IMR-90 (cell line): Measurements from ENCODE around the gene HASPIN. TPM values are rescaled to one million over a fixed set of nuclear protein-coding genes. Genes with fewer than 3 reads are reported as not detected.

Source experiments
- ATAC-seq: fragments of 200-7000 bp; cut with Tn5 transposase; 2 replicates; pipeline ENCODE4 v1.9.1; 2020; ENCODE audit warnings: low read depth, mild to moderate bottlenecking, moderate library complexity
- BruUV-seq: library from RNA; stranded (reverse); fragments of 400-500 nt; replicated peaks from 2 replicates; lab custom pipeline; 2021; lab: Mats Ljungman, UMichigan
- CTCF ChIA-PET: fragments of 300-600 bp; formaldehyde crosslinking; extraction: SDS; loops from one replicate; lab custom pipeline; 2021; ENCODE audit warnings: antibody characterized with exemption; lab: Yijun Ruan, JAX
- POLR2A ChIA-PET: fragments of 300-600 bp; sonication (Branson Sonifier 250); formaldehyde crosslinking; loops from one replicate; lab custom pipeline; 2022; ENCODE audit warnings: antibody characterized with exemption; ENCODE audit not compliant: unreplicated experiment; lab: Charles Lee
- DNase-seq: peaks from one replicate; pipeline ENCODE4 v3.0.0; 2013
- H2AFZ ChIP-seq: replicated peaks from 2 replicates; pipeline ENCODE3; 2013; ENCODE audit warnings: low read length, mild to moderate bottlenecking; ENCODE audit not compliant: poor library complexity
- H2AK5ac ChIP-seq: 2 replicates; pipeline ENCODE4 v1.6.1; 2013; ENCODE audit warnings: low read depth, low read length, inconsistent platforms
- H2AK9ac ChIP-seq: replicated peaks from 2 replicates; pipeline ENCODE3; 2013; ENCODE audit warnings: mild to moderate bottlenecking, low read depth, low read length, moderate library complexity; ENCODE audit not compliant: poor library complexity
- H2BK120ac ChIP-seq: 2 replicates; pipeline ENCODE4 v1.6.1; 2013; ENCODE audit warnings: low read depth, low read length, inconsistent platforms
- H2BK15ac ChIP-seq: 3 replicates; pipeline ENCODE4 v1.6.1; 2013; ENCODE audit warnings: low read depth, low read length, inconsistent platforms
- H2BK20ac ChIP-seq: 2 replicates; pipeline ENCODE4 v1.6.1; 2013; ENCODE audit warnings: low read depth, mild to moderate bottlenecking, inconsistent platforms, low read length, moderate library complexity
- H2BK5ac ChIP-seq: 2 replicates; pipeline ENCODE4 v1.6.1; 2013; ENCODE audit warnings: mild to moderate bottlenecking, low read depth, low read length, inconsistent platforms; ENCODE audit not compliant: poor library complexity, severe bottlenecking
- H3K14ac ChIP-seq: replicated peaks from 2 replicates; pipeline ENCODE4 v1.6.1; 2013; ENCODE audit warnings: low read depth, low read length, inconsistent platforms
- H3K18ac ChIP-seq: 2 replicates; pipeline ENCODE4 v1.6.1; 2013; ENCODE audit warnings: low read depth, low read length, control low read depth
- H3K23ac ChIP-seq: 2 replicates; pipeline ENCODE4 v1.6.1; 2013; ENCODE audit warnings: low read depth, low read length, inconsistent platforms
- H3K27ac ChIP-seq: 2 replicates; pipeline ENCODE4 v1.5.1; 2013; ENCODE audit warnings: mild to moderate bottlenecking, control low read depth, low read length; ENCODE audit not compliant: insufficient read depth
- H3K27me3 ChIP-seq: 2 replicates; pipeline ENCODE4 v1.6.1; 2013; ENCODE audit warnings: low read length; ENCODE audit not compliant: control insufficient read depth, insufficient read depth
- H3K36me3 ChIP-seq: 2 replicates; pipeline ENCODE4 v1.6.1; 2013; ENCODE audit warnings: low read length, mixed read lengths; ENCODE audit not compliant: control insufficient read depth, insufficient read depth
- H3K4ac ChIP-seq: 2 replicates; pipeline ENCODE4 v1.6.1; 2013; ENCODE audit warnings: low read depth, low read length, inconsistent platforms
- H3K4me1 ChIP-seq: 2 replicates; pipeline ENCODE4 v1.6.1; 2013; ENCODE audit warnings: low read length, mixed read lengths; ENCODE audit not compliant: control insufficient read depth, insufficient read depth
- H3K4me2 ChIP-seq: 2 replicates; pipeline ENCODE4 v1.6.1; 2013; ENCODE audit warnings: low read depth, mild to moderate bottlenecking, control low read depth, low read length, moderate library complexity
- H3K4me3 ChIP-seq: 2 replicates; pipeline ENCODE4 v1.5.1; 2013; ENCODE audit warnings: low read depth, mild to moderate bottlenecking, control low read depth, low read length, moderate library complexity; ENCODE audit not compliant: insufficient read depth
- H3K56ac ChIP-seq: 2 replicates; pipeline ENCODE4 v1.6.1; 2013; ENCODE audit warnings: low read length, inconsistent platforms; ENCODE audit not compliant: insufficient read depth; ENCODE audit errors: extremely low read depth
- H3K79me1 ChIP-seq, 2 experiments: 2 replicates each; pipeline ENCODE4 v1.6.1; 2013; ENCODE audit warnings: low read length in 2 of 2, inconsistent platforms in 1 of 2, low read depth in 1 of 2
- H3K9ac ChIP-seq: 2 replicates; pipeline ENCODE4 v1.6.1; 2013; ENCODE audit warnings: low read depth, low read length, control low read depth
- H3K9me1 ChIP-seq: 2 replicates; pipeline ENCODE4 v1.6.1; 2013; ENCODE audit warnings: low read length, inconsistent platforms; ENCODE audit not compliant: insufficient read depth
- H3K9me3 ChIP-seq: 2 replicates; pipeline ENCODE4 v1.6.1; 2013; ENCODE audit warnings: low read length; ENCODE audit not compliant: control insufficient read depth, insufficient read depth
- H4K20me1 ChIP-seq: 2 replicates; pipeline ENCODE4 v1.6.1; 2013; ENCODE audit warnings: low read length, inconsistent platforms; ENCODE audit not compliant: insufficient read depth
- H4K5ac ChIP-seq: 2 replicates; pipeline ENCODE4 v1.6.1; 2013; ENCODE audit warnings: mild to moderate bottlenecking, low read depth, low read length, control low read depth
- H4K8ac ChIP-seq, 2 experiments: 2 replicates each; pipeline ENCODE4 v1.6.1; 2013; ENCODE audit warnings: low read depth in 2 of 2, low read length in 2 of 2, control low read depth in 1 of 2, inconsistent platforms in 1 of 2
- H4K91ac ChIP-seq: 2 replicates; pipeline ENCODE4 v1.6.1; 2013; ENCODE audit warnings: low read depth, low read length, inconsistent platforms; ENCODE audit not compliant: insufficient read depth
- BHLHE40 ChIP-seq: fragments of 150-350 bp; IDR thresholded peaks from 2 replicates; pipeline ENCODE4 v1.6.1; 2016; ENCODE audit warnings: mild to moderate bottlenecking, low read depth, low read length
- CEBPB ChIP-seq: IDR thresholded peaks from 2 replicates; pipeline ENCODE4 v1.6.1; 2012; ENCODE audit warnings: low read depth, low read length, improper control_type of control experiment
- CHD1 ChIP-seq: IDR thresholded peaks from 2 replicates; pipeline ENCODE4 v1.6.1; 2012; ENCODE audit warnings: low read depth, low read length, improper control_type of control experiment
- CTCF ChIP-seq: conservative IDR thresholded peaks from 2 replicates; pipeline ENCODE4 v1.5.1; 2012; ENCODE audit warnings: mild to moderate bottlenecking, low read depth, low read length, improper control_type of control experiment
- ELK1 ChIP-seq: fragments of 150-350 bp; IDR thresholded peaks from 2 replicates; pipeline ENCODE4 v1.6.1; 2016; ENCODE audit warnings: low read depth, mild to moderate bottlenecking, low read length, moderate library complexity, borderline replicate concordance
- MAFK ChIP-seq: IDR thresholded peaks from 2 replicates; pipeline ENCODE4 v1.6.1; 2012; ENCODE audit warnings: low read depth, low read length, improper control_type of control experiment
- MAZ ChIP-seq: IDR thresholded peaks from 2 replicates; pipeline ENCODE4 v1.6.1; 2012; ENCODE audit warnings: low read depth, mild to moderate bottlenecking, low read length, improper control_type of control experiment, moderate library complexity, borderline replicate concordance
- MXI1 ChIP-seq: IDR thresholded peaks from 2 replicates; pipeline ENCODE4 v1.6.1; 2012; ENCODE audit warnings: low read depth, mild to moderate bottlenecking, low read length, moderate library complexity, borderline replicate concordance
- NFE2L2 ChIP-seq: fragments of 150-350 bp; IDR thresholded peaks from 2 replicates; pipeline ENCODE4 v1.6.1; 2016; ENCODE audit warnings: low read depth, mild to moderate bottlenecking, low read length
- POLR2A ChIP-seq: IDR thresholded peaks from 2 replicates; pipeline ENCODE4 v1.6.1; 2012; ENCODE audit warnings: mild to moderate bottlenecking, low read depth, low read length
- RAD21 ChIP-seq: IDR thresholded peaks from 2 replicates; pipeline ENCODE4 v1.6.1; 2012; ENCODE audit warnings: low read length, improper control_type of control experiment
- RFX5 ChIP-seq: IDR thresholded peaks from 2 replicates; pipeline ENCODE4 v1.8.0; 2012; ENCODE audit warnings: low read depth, mild to moderate bottlenecking, low read length, moderate library complexity
- SMC3 ChIP-seq: fragments of 150-350 bp; IDR thresholded peaks from 2 replicates; pipeline ENCODE4 v1.6.1; 2016; ENCODE audit warnings: low read depth, mild to moderate bottlenecking, antibody characterized with exemption, low read length, moderate library complexity
- USF2 ChIP-seq: fragments of 150-350 bp; IDR thresholded peaks from 2 replicates; pipeline ENCODE4 v1.6.1; 2017; ENCODE audit warnings: mild to moderate bottlenecking, antibody characterized with exemption, low read length, low read depth
- WGBS, 2 experiments: methylation state at CpG; one replicate each; pipeline versions ENCODE4 v1.1.5 to v1.1.7; 2013; ENCODE audit warnings: missing lambda C conversion rate in 2 of 2; ENCODE audit not compliant: insufficient read length in 1 of 2; ENCODE audit errors: extremely low coverage in 2 of 2; 5-methylcytosine and 5-hydroxymethylcytosine counted together
- dilution Hi-C: fragments of 300-500 bp; cut with HindIII; formaldehyde crosslinking; loops from one replicate; pipeline ENCODE4 v1.14.3; 2018; ENCODE audit warnings: low sequenced_read_pairs; ENCODE audit not compliant: unreplicated experiment
- in situ Hi-C: fragments of 300-500 bp; cut with MboI; formaldehyde crosslinking; loops from 3 replicates; pipeline ENCODE4 v1.14.3; 2019; ENCODE audit warnings: low sequenced_read_pairs, inconsistent platforms, mixed read lengths
- intact Hi-C: fragments of 100-400 bp; cut with micrococcal nuclease; formaldehyde crosslinking; loops from 2 replicates; pipeline ENCODE4 v1.10.0; 2022
- polyA plus RNA-seq, 3 experiments: library from polyadenylated mRNA; depleted of rRNA; stranded (reverse); fragments of >200 nt; gene quantifications; 2 replicates each; pipeline ENCODE4 v1.2.3, GENCODE V29; 2012; ENCODE audit warnings: low replicate concordance in 1 of 3
- total RNA-seq: library from RNA; depleted of rRNA; stranded (reverse); fragments of >200 nt; gene quantifications from 2 replicates; pipeline ENCODE4 v1.2.3, GENCODE V29; 2012

The HASPIN gene
- total and polyA plus RNA-seq, 2 of the 4 experiments (the other 2 are of a cell fraction), result 2.2 to 4.3 TPM

- Histone ChIP-seq H2AK5ac (no peak overlapping the region), H3K4ac (no peak overlapping the region), H3K14ac (no peak overlapping the region), H4K5ac (no peak overlapping the region), H3K9me3 (peaks cover 7% of the 10 kb centered on the region), H3K79me1 (no peaks in the 10 kb centered on the region), H2BK120ac (no peak overlapping the region), H2AK9ac (no peak overlapping the region), H3K56ac (no peak overlapping the region), H3K36me3 (no peaks in the 10 kb centered on the region), H3K27me3 (no peaks in the 10 kb centered on the region; the same call in 1 of the 2 replicates), H2BK5ac (no peak overlapping the region), H4K91ac (no peak overlapping the region), H2AFZ (no peak overlapping the region), H3K23ac (no peak overlapping the region), H4K8ac (no peak overlapping the region), H2BK15ac (no peak overlapping the region), H3K27ac (no peak overlapping the region), H3K18ac (no peak overlapping the region), H3K4me3 (no peak overlapping the region), H3K9me1 (no peaks in the 10 kb centered on the region; the same call in 1 of the 2 replicates), H3K9ac (no peak overlapping the region), H3K4me1 (peaks cover 5% of the 10 kb centered on the region; the same call in 1 of the 2 replicates), H4K20me1 (no peaks in the 10 kb centered on the region), H2BK20ac (no peak overlapping the region), H3K4me2 (no peak overlapping the region)
- CTCF ChIA-PET, result no interaction called here
- 87% methylated on average over 8 of the region's 9 CpGs; no CpG with 5 or more reads in 1 of the 2 experiments for WGBS, 2 experiments
- intact Hi-C loops, result no loop called here
- POLR2A ChIA-PET, result no interaction called here
- dilution Hi-C loops, result no loop called here
- ATAC-seq (no peak), DNase-seq (no peak)
- TF ChIP-seq RAD21 (no peak), MXI1 (no peak), BHLHE40 (no peak), POLR2A (no peak), CHD1 (no peak), SMC3 (no peak), NFE2L2 (no peak), CTCF (no peak), MAFK (no peak), CEBPB (no peak), RFX5 (no peak), MAZ (no peak), USF2 (no peak), ELK1 (no peak)
- BruUV-seq, result no TSS peak
- in situ Hi-C loops, result no loop called here
These were observed 44.6 kb downstream of the HASPIN start for GRCh38 chr17:3768341-3768740.
